GM21528 (cell line): ENCODE data around the gene DHH.

Experiments
- ATAC-seq: cut with Tn5 transposase; IDR thresholded peaks from one replicate; pipeline ENCODE4 v1.9.1; 2021; ENCODE audit warnings: mild to moderate bottlenecking, moderate library complexity; ENCODE audit not compliant: unreplicated experiment, low FRiP score

DHH gene

GRCh38 chr12:49109641-49110463 lies 15.3 kb upstream of the DHH start:
- peak; percentile 29 for ATAC-seq

GRCh38 chr12:49108958-49109404 lies 14.4 kb upstream of the DHH start:
- no peak for ATAC-seq

- ATAC-seq: no peak
Observed at GRCh38 chr12:49105504-49106084, 11.0 kb upstream of the DHH start.

GRCh38 chr12:49104822-49105221 lies 10.2 kb upstream of the DHH start:
- ATAC-seq: no peak

- no peak for ATAC-seq
Observed at GRCh38 chr12:49100380-49100779, 5.8 kb upstream of the DHH start.

- no peak for ATAC-seq
Observed at GRCh38 chr12:49098703-49099102, 4.1 kb upstream of the DHH start.

GRCh38 chr12:49098035-49098451 lies 3.4 kb upstream of the DHH start:
- no peak for ATAC-seq

- no peak for ATAC-seq
Observed at GRCh38 chr12:49097381-49097780, 2.8 kb upstream of the DHH start.

GRCh38 chr12:49094975-49095365 lies 369 bp upstream of the DHH start:
- ATAC-seq: no peak

GRCh38 chr12:49093792-49094159 lies 825 bp downstream of the DHH start:
- ATAC-seq: no peak

GRCh38 chr12:49092816-49093406 lies 1.7 kb downstream of the DHH start:
- ATAC-seq: no peak

GRCh38 chr12:49092086-49092815 lies 2.4 kb downstream of the DHH start:
- no peak for ATAC-seq

- ATAC-seq: no peak
Observed at GRCh38 chr12:49091836-49092085, 2.8 kb downstream of the DHH start.

- no peak for ATAC-seq
Observed at GRCh38 chr12:49091056-49091835, 3.4 kb downstream of the DHH start.

- no peak for ATAC-seq
Observed at GRCh38 chr12:49089821-49090773, 4.5 kb downstream of the DHH start.

- ATAC-seq: no peak
Observed at GRCh38 chr12:49088932-49089330, 5.7 kb downstream of the DHH start.

- no peak for ATAC-seq
Observed at GRCh38 chr12:49088150-49088931, 6.3 kb downstream of the DHH start.

- ATAC-seq: no peak
Observed at GRCh38 chr12:49086116-49086515, 8.5 kb downstream of the DHH start.

- ATAC-seq: no peak
Observed at GRCh38 chr12:49084438-49084837, 10.2 kb downstream of the DHH start.
